ENCODE data around the gene OR4L1. TPM values are rescaled to one million over a fixed set of nuclear protein-coding genes. Genes with fewer than 3 reads are reported as not detected.

Gene OR4L1
- total RNA-seq, 1 experiment from 2014 or later, result not detected

DNA sequence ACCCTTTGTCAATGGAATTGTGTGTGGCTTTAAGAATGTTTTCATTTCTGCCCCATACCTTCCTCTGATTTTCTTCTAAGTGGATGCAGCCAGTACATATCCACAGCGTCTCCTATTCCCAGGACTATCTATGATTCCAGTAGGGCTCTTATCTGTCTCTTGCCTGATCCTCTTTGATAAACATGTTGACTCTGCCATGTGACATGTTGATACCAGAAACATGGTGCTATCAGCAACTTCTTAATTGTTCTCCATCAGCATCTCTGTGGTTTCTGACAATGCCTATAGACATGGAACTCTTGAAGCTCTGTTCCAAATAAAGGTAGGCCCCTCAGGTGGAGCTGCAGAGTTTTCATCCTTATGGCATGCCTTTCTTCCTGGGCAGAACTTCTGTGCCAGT, 11.6 kb upstream of the OR4L1 start:
- H3K9me3 ChIP-seq (ENCODE audit: control insufficient read depth, low read depth, low read length), result peaks cover 64% of the 10 kb centered on the region

More for the DNA sequence above, 11.6 kb upstream of the OR4L1 start:
- no CpG with 5 or more reads among the region's 1 CpG for WGBS (ENCODE audit: extremely low coverage, insufficient read length, low lambda C conversion rate)
- H3K79me1 ChIP-seq (ENCODE audit: insufficient read depth, low read depth, low read length, poor library complexity, severe bottlenecking), result no peaks in the 10 kb centered on the region
- no peak overlapping the region for H2BK5ac ChIP-seq (ENCODE audit: insufficient read length, low read length)
- no peak overlapping the region for H2BK12ac ChIP-seq (ENCODE audit: insufficient read length, low read depth, low read length)
- no peak overlapping the region for H3K14ac ChIP-seq (ENCODE audit: insufficient read depth, low read length)
- Mint-ChIP-seq H3K9me3 (peaks cover 79 to 82% of the 10 kb centered on the region in 2 experiments), H3K36me3 (ENCODE audit: insufficient read depth in 1 of 3, low read depth in 3 of 3) (peaks cover 0 to 24% (median 9%) of the 10 kb centered on the region in 3 experiments; a peak in 5 of 7 replicates), H3K4me3 (no peak overlapping the region), H3K27me3 (ENCODE audit: low read depth) (no peaks in the 10 kb centered on the region), H3K4me1 (no peaks in the 10 kb centered on the region), H3K27ac (no peak overlapping the region)
- no peak overlapping the region for H2AK5ac ChIP-seq (ENCODE audit: insufficient read length, low read length)
- no peak overlapping the region for H3K27ac ChIP-seq (ENCODE audit: insufficient read length, low read depth, low read length)
- H3K4ac ChIP-seq (ENCODE audit: low read depth, low read length), result no peak overlapping the region
- no peak overlapping the region for H4K5ac ChIP-seq (ENCODE audit: insufficient read length, low read depth, low read length)
- H3K23ac ChIP-seq (ENCODE audit: insufficient read length, low read depth, low read length), result no peak overlapping the region
- no peak overlapping the region for H4K91ac ChIP-seq (ENCODE audit: insufficient read length, low read depth, low read length)
- H3K4me2 ChIP-seq (ENCODE audit: insufficient read depth, insufficient read length, low read length), result no peak overlapping the region
- DNase-seq, result no peak
- H4K20me1 ChIP-seq (ENCODE audit: control insufficient read depth, insufficient read depth, insufficient read length), result no peaks in the 10 kb centered on the region
- H3K4me1 ChIP-seq (ENCODE audit: insufficient read depth, low read length), result no peaks in the 10 kb centered on the region
- H3K27me3 ChIP-seq (ENCODE audit: insufficient read depth, low read length), result no peaks in the 10 kb centered on the region
- no peak overlapping the region for H2BK120ac ChIP-seq (ENCODE audit: low read depth, low read length, poor library complexity, severe bottlenecking)
- H4K8ac ChIP-seq (replicated peaks; ENCODE audit: insufficient read length, low read depth, low read length), result no peak overlapping the region
- no peak overlapping the region for H2BK15ac ChIP-seq (ENCODE audit: low read depth, low read length)
- no peaks in the 10 kb centered on the region for H3K79me2 ChIP-seq (ENCODE audit: insufficient read depth, low read length)
- H2BK20ac ChIP-seq (ENCODE audit: low read depth, low read length, poor library complexity, severe bottlenecking), result no peak overlapping the region
- H3K23me2 ChIP-seq (ENCODE audit: insufficient read length, low read depth, low read length, poor library complexity, severe bottlenecking), result no peaks in the 10 kb centered on the region
- no peak overlapping the region for H3K56ac ChIP-seq (ENCODE audit: insufficient read length, low read depth, low read length)
- H3K18ac ChIP-seq (ENCODE audit: insufficient read length, low read depth, low read length), result no peak overlapping the region
- no peak overlapping the region for H3K9ac ChIP-seq (ENCODE audit: extremely low read depth, insufficient read length, low read length)
- H2AFZ ChIP-seq (ENCODE audit: low read length), result no peak overlapping the region
- TF ChIP-seq, protein P1, sequence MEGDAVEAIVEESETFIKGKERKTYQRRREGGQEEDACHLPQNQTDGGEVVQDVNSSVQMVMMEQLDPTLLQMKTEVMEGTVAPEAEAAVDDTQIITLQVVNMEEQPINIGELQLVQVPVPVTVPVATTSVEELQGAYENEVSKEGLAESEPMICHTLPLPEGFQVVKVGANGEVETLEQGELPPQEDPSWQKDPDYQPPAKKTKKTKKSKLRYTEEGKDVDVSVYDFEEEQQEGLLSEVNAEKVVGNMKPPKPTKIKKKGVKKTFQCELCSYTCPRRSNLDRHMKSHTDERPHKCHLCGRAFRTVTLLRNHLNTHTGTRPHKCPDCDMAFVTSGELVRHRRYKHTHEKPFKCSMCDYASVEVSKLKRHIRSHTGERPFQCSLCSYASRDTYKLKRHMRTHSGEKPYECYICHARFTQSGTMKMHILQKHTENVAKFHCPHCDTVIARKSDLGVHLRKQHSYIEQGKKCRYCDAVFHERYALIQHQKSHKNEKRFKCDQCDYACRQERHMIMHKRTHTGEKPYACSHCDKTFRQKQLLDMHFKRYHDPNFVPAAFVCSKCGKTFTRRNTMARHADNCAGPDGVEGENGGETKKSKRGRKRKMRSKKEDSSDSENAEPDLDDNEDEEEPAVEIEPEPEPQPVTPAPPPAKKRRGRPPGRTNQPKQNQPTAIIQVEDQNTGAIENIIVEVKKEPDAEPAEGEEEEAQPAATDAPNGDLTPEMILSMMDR (conservative IDR thresholded peaks at IDR 0.05), result no peak
- no peak overlapping the region for H3T11ph ChIP-seq (ENCODE audit: low read length)

Data from H9 (cell line).